Activated naive CD4-positive, alpha-beta T cell treated with anti-CD3 and anti-CD28 coated beads, Interleukin-2, amount 50 U/mL, for 24 hours (primary cell): ENCODE results near the gene COA5.
"Not testable (repeated sequence)": the region's sequence is repeated elsewhere in the genome, so short reads cannot be mapped to it uniquely, and the experiment has no call there.

Source experiments
- H3K27ac Mint-ChIP-seq: one replicate; pipeline ENCODE4 v1.8.0; 2021; ENCODE audit warnings: mild to moderate bottlenecking, mixed read lengths
- H3K27me3 Mint-ChIP-seq: one replicate; pipeline ENCODE4 v1.8.0; 2021; ENCODE audit warnings: mixed read lengths
- H3K36me3 Mint-ChIP-seq: one replicate; pipeline ENCODE4 v1.8.0; 2021; ENCODE audit warnings: mixed read lengths
- H3K4me1 Mint-ChIP-seq: one replicate; pipeline ENCODE4 v1.8.0; 2021; ENCODE audit warnings: mixed read lengths
- H3K4me3 Mint-ChIP-seq: one replicate; pipeline ENCODE4 v1.8.0; 2021; ENCODE audit warnings: mild to moderate bottlenecking, mixed read lengths
- H3K9me3 Mint-ChIP-seq: one replicate; pipeline ENCODE4 v1.8.0; 2021; ENCODE audit warnings: mixed read lengths

The COA5 gene

GRCh38 chr2:98615481-98615880 is 7.2 kb upstream of the COA5 start:
- Mint-ChIP-seq H3K27me3 (no peaks in the 10 kb centered on the region), H3K36me3 (peaks cover 32% of the 10 kb centered on the region), H3K9me3 (no peaks in the 10 kb centered on the region), H3K4me1 (peaks cover 72% of the 10 kb centered on the region), H3K27ac (peak overlapping the region; percentile 77), H3K4me3 (peak overlapping the region; percentile 34)

- Mint-ChIP-seq H3K36me3 (peaks cover 32% of the 10 kb centered on the region), H3K27me3 (no peaks in the 10 kb centered on the region), H3K4me1 (peaks cover 75% of the 10 kb centered on the region), H3K9me3 (no peaks in the 10 kb centered on the region), H3K4me3 (no peak overlapping the region), H3K27ac (peak overlapping the region; percentile 83)
Observed at GRCh38 chr2:98614024-98614739, 5.9 kb upstream of the COA5 start.

- peak overlapping the region; percentile 91 for H3K4me3 Mint-ChIP-seq
- H3K9me3 Mint-ChIP-seq, result no peaks in the 10 kb centered on the region
- H3K27me3 Mint-ChIP-seq, result no peaks in the 10 kb centered on the region
- H3K27ac Mint-ChIP-seq, result peak overlapping the region; percentile 93
- peaks cover 18% of the 10 kb centered on the region for H3K36me3 Mint-ChIP-seq
- H3K4me1 Mint-ChIP-seq, result peaks cover 74% of the 10 kb centered on the region
Observed at GRCh38 chr2:98608962-98609604, 771 bp upstream of the COA5 start.

- peaks cover 12% of the 10 kb centered on the region for H3K36me3 Mint-ChIP-seq
- H3K4me3 Mint-ChIP-seq, result peak overlapping the region; percentile 91
- peaks cover 69% of the 10 kb centered on the region for H3K4me1 Mint-ChIP-seq
- no peaks in the 10 kb centered on the region for H3K9me3 Mint-ChIP-seq
- H3K27me3 Mint-ChIP-seq, result no peaks in the 10 kb centered on the region
- peak overlapping the region; percentile 93 for H3K27ac Mint-ChIP-seq
Observed at GRCh38 chr2:98607741-98608115, 584 bp downstream of the COA5 start.

- H3K27ac Mint-ChIP-seq, result peak overlapping the region; percentile 93
- no peaks in the 10 kb centered on the region for H3K9me3 Mint-ChIP-seq
- peaks cover 12% of the 10 kb centered on the region for H3K36me3 Mint-ChIP-seq
- peaks cover 68% of the 10 kb centered on the region for H3K4me1 Mint-ChIP-seq
- H3K4me3 Mint-ChIP-seq, result peak overlapping the region; percentile 91
- H3K27me3 Mint-ChIP-seq, result no peaks in the 10 kb centered on the region
Observed at GRCh38 chr2:98607104-98607503, 1.2 kb downstream of the COA5 start.

- Mint-ChIP-seq H3K4me3 (peak overlapping the region; percentile 91), H3K9me3 (no peaks in the 10 kb centered on the region), H3K4me1 (peaks cover 64% of the 10 kb centered on the region), H3K27me3 (no peaks in the 10 kb centered on the region), H3K36me3 (peaks cover 11% of the 10 kb centered on the region), H3K27ac (peak overlapping the region; percentile 93)
Observed at GRCh38 chr2:98606431-98606830, 1.9 kb downstream of the COA5 start.

GRCh38 chr2:98605076-98605475 is 3.2 kb downstream of the COA5 start:
- peaks cover 54% of the 10 kb centered on the region for H3K4me1 Mint-ChIP-seq

GRCh38 chr2:98604547-98604946 is 3.8 kb downstream of the COA5 start:
- no peak overlapping the region for H3K4me3 Mint-ChIP-seq
- H3K27ac Mint-ChIP-seq, result peak overlapping the region; percentile 82
- H3K9me3 Mint-ChIP-seq, result no peaks in the 10 kb centered on the region
- H3K36me3 Mint-ChIP-seq, result peaks cover 6% of the 10 kb centered on the region
- H3K4me1 Mint-ChIP-seq, result peaks cover 48% of the 10 kb centered on the region
- H3K27me3 Mint-ChIP-seq, result no peaks in the 10 kb centered on the region

More at GRCh38 chr2:98605076-98605475, 3.2 kb downstream of the COA5 start:
- Mint-ChIP-seq H3K27me3 (no peaks in the 10 kb centered on the region), H3K4me3 (no peak overlapping the region), H3K9me3 (no peaks in the 10 kb centered on the region), H3K36me3 (peaks cover 4% of the 10 kb centered on the region), H3K27ac (peak overlapping the region; percentile 82)

- Mint-ChIP-seq H3K4me3 (no peak overlapping the region), H3K36me3 (peaks cover 17% of the 10 kb centered on the region), H3K27ac (no peak overlapping the region), H3K4me1 (peaks cover 54% of the 10 kb centered on the region), H3K9me3 (no peaks in the 10 kb centered on the region), H3K27me3 (no peaks in the 10 kb centered on the region)
Observed at GRCh38 chr2:98601532-98602132, 6.7 kb downstream of the COA5 start.

GRCh38 chr2:98598781-98599428 is 9.4 kb downstream of the COA5 start:
- peaks cover 25% of the 10 kb centered on the region for H3K36me3 Mint-ChIP-seq
- peak overlapping the region; percentile 25 for H3K27ac Mint-ChIP-seq
- no peak overlapping the region for H3K4me3 Mint-ChIP-seq

GRCh38 chr2:98594665-98595064 is 13.6 kb downstream of the COA5 start:
- Mint-ChIP-seq H3K4me1 (peaks cover 35% of the 10 kb centered on the region), H3K36me3 (peaks cover 32% of the 10 kb centered on the region)
- not testable (repeated sequence) for H3K27me3 Mint-ChIP-seq, H3K27ac Mint-ChIP-seq, H3K4me3 Mint-ChIP-seq, H3K9me3 Mint-ChIP-seq

More at GRCh38 chr2:98598781-98599428, 9.4 kb downstream of the COA5 start:
- no peaks in the 10 kb centered on the region for H3K9me3 Mint-ChIP-seq
- H3K4me1 Mint-ChIP-seq, result peaks cover 36% of the 10 kb centered on the region
- H3K27me3 Mint-ChIP-seq, result no peaks in the 10 kb centered on the region

- Mint-ChIP-seq H3K4me3 (no peak overlapping the region), H3K4me1 (peaks cover 35% of the 10 kb centered on the region), H3K36me3 (peaks cover 26% of the 10 kb centered on the region), H3K9me3 (no peaks in the 10 kb centered on the region), H3K27me3 (no peaks in the 10 kb centered on the region), H3K27ac (no peak overlapping the region)
Observed at GRCh38 chr2:98592565-98592964, 15.7 kb downstream of the COA5 start.

- H3K36me3 Mint-ChIP-seq, result peaks cover 15% of the 10 kb centered on the region
- no peaks in the 10 kb centered on the region for H3K27me3 Mint-ChIP-seq
- H3K4me3 Mint-ChIP-seq, result no peak overlapping the region
- H3K4me1 Mint-ChIP-seq, result peaks cover 19% of the 10 kb centered on the region
- peak overlapping the region; percentile 83 for H3K27ac Mint-ChIP-seq
- no peaks in the 10 kb centered on the region for H3K9me3 Mint-ChIP-seq
Observed at GRCh38 chr2:98589489-98589888, 18.8 kb downstream of the COA5 start.

GRCh38 chr2:98588880-98589431 is 19.4 kb downstream of the COA5 start:
- H3K27ac Mint-ChIP-seq, result peak overlapping the region; percentile 83
- no peak overlapping the region for H3K4me3 Mint-ChIP-seq
- no peaks in the 10 kb centered on the region for H3K9me3 Mint-ChIP-seq
- H3K27me3 Mint-ChIP-seq, result no peaks in the 10 kb centered on the region
- H3K4me1 Mint-ChIP-seq, result peaks cover 19% of the 10 kb centered on the region
- peaks cover 14% of the 10 kb centered on the region for H3K36me3 Mint-ChIP-seq

GRCh38 chr2:98586551-98587140 is 21.7 kb downstream of the COA5 start:
- Mint-ChIP-seq H3K27me3 (no peaks in the 10 kb centered on the region), H3K4me3 (no peak overlapping the region), H3K36me3 (peaks cover 8% of the 10 kb centered on the region), H3K9me3 (no peaks in the 10 kb centered on the region), H3K4me1 (peaks cover 18% of the 10 kb centered on the region), H3K27ac (peak overlapping the region; percentile 30)
